Keratinocyte (primary cell): ENCODE results near the gene TBC1D10B. TPM values are rescaled to one million over a fixed set of nuclear protein-coding genes. Genes with fewer than 3 reads are reported as not detected.

Source experiments
- DNase-seq: peaks from one replicate; pipeline ENCODE4 v3.0.0-alpha.2; 2011; ENCODE audit warnings: low read depth, missing footprints, low spot score
- FAIRE-seq: peaks from 2 replicates; lab custom pipeline; 2011; peaks lifted over from hg19 to GRCh38; lab: Jason Lieb, UNC
- H2AFZ ChIP-seq: 2 replicates; pipeline ENCODE4 v1.6.0; 2012; ENCODE audit warnings: low read length, control low read depth, inconsistent platforms; ENCODE audit not compliant: control insufficient read depth
- H3K27ac ChIP-seq: 2 replicates; pipeline ENCODE4 v1.5.1; 2011; ENCODE audit warnings: low read length; ENCODE audit not compliant: control insufficient read depth, insufficient read depth
- H3K27me3 ChIP-seq: 3 replicates; pipeline ENCODE4 v1.6.0; 2011; ENCODE audit warnings: low read length; ENCODE audit not compliant: control insufficient read depth, insufficient read depth; ENCODE audit errors: extremely low read depth
- H3K36me3 ChIP-seq, 2 experiments: 2 replicates in 1 of 2; 3 replicates in 1 of 2; pipeline ENCODE4 v1.5.1; 2011; ENCODE audit warnings: low read length in 2 of 2, mild to moderate bottlenecking in 1 of 2; ENCODE audit not compliant: control insufficient read depth in 2 of 2, insufficient read depth in 2 of 2; ENCODE audit errors: extremely low read depth in 1 of 2
- H3K4me1 ChIP-seq: 3 replicates; pipeline ENCODE4 v1.5.1; 2011; ENCODE audit warnings: low read length; ENCODE audit not compliant: control insufficient read depth, insufficient read depth; ENCODE audit errors: extremely low read depth
- H3K4me2 ChIP-seq: 3 replicates; pipeline ENCODE4 v1.6.0; 2011; ENCODE audit warnings: low read depth, low read length; ENCODE audit not compliant: control insufficient read depth, insufficient read depth; ENCODE audit errors: extremely low read depth
- H3K4me3 ChIP-seq, 3 experiments: fragments of 200-600 bp in 1 of 3; sonication (generic) in 1 of 3; 2 replicates in 2 of 3; 3 replicates in 1 of 3; pipeline ENCODE4 v1.5.1; 2011 to 2016; ENCODE audit warnings: low read length in 3 of 3, mild to moderate bottlenecking in 3 of 3, control low read depth in 2 of 3, inconsistent platforms in 1 of 3, low read depth in 1 of 3, mixed read lengths in 1 of 3, mixed run types in 1 of 3, moderate library complexity in 1 of 3; ENCODE audit not compliant: control insufficient read depth in 2 of 3, insufficient read depth in 2 of 3; ENCODE audit errors: extremely low read depth in 1 of 3
- H3K79me2 ChIP-seq: 2 replicates; pipeline ENCODE4 v1.6.0; 2012; ENCODE audit warnings: low read length; ENCODE audit not compliant: control insufficient read depth, insufficient read depth
- H3K9ac ChIP-seq: 3 replicates; pipeline ENCODE4 v1.6.0; 2011; ENCODE audit warnings: low read length; ENCODE audit not compliant: control insufficient read depth, insufficient read depth; ENCODE audit errors: extremely low read depth
- H3K9me1 ChIP-seq: 3 replicates; pipeline ENCODE4 v1.6.0; 2011; ENCODE audit warnings: low read length; ENCODE audit not compliant: control insufficient read depth, insufficient read depth; ENCODE audit errors: extremely low read depth
- H3K9me3 ChIP-seq: 2 replicates; pipeline ENCODE4 v1.5.1; 2012; ENCODE audit warnings: low read depth, low read length; ENCODE audit not compliant: control insufficient read depth
- H4K20me1 ChIP-seq: 3 replicates; pipeline ENCODE4 v1.6.0; 2011; ENCODE audit warnings: low read length; ENCODE audit not compliant: control insufficient read depth, insufficient read depth; ENCODE audit errors: extremely low read depth
- CTCF ChIP-seq, 3 experiments: IDR thresholded peaks in 1 of 3; conservative IDR thresholded peaks in 1 of 3; optimal IDR thresholded peaks in 1 of 3; 2 replicates in 2 of 3; 3 replicates in 1 of 3; pipeline versions ENCODE3 to v1.5.1; 2011; ENCODE audit warnings: low read length in 3 of 3, mild to moderate bottlenecking in 3 of 3, moderate library complexity in 2 of 3, control low read depth in 1 of 3, inconsistent platforms in 1 of 3; ENCODE audit not compliant: insufficient read depth in 2 of 3; ENCODE audit errors: extremely low read depth in 1 of 3
- EZH2 ChIP-seq: IDR thresholded peaks from one replicate; pipeline ENCODE4 v1.6.1; 2012; ENCODE audit warnings: inconsistent platforms, mild to moderate bottlenecking, low read length, moderate library complexity
- dilution Hi-C: fragments of 300-500 bp; cut with MboI; formaldehyde crosslinking; loops from one replicate; pipeline ENCODE4 v1.7.0; 2020; ENCODE audit warnings: low sequenced_read_pairs; ENCODE audit not compliant: extremely low pct_ligation_motif_present
- polyA plus RNA-seq, 5 experiments: library from polyadenylated mRNA; depleted of rRNA in 3 of 5; stranded (reverse) in 3 of 5; stranded (forward) in 1 of 5; unstranded in 1 of 5; fragments of >200 nt; gene quantifications; 1 replicate in 1 of 5; 2 replicates in 3 of 5; 3 replicates in 1 of 5; pipeline versions ENCODE4 v1.2.1 to v1.2.3, GENCODE V29; 2011 to 2012; ENCODE audit warnings: missing spikeins in 2 of 5, low read depth in 1 of 5, low replicate concordance in 1 of 5

TBC1D10B gene
- polyA plus RNA-seq, 1 donor (not counting 4 experiments of a cell fraction or from before 2014, with no cell fraction given) = 8.6 TPM

GRCh38 chr16:30367349-30368009, 2.8 kb downstream of the TBC1D10B start:
- TF ChIP-seq EZH2 (no peak), CTCF (optimal IDR thresholded peaks at IDR 0.05 in 1 of 3, IDR thresholded peaks at IDR 0.05 in 1 of 3, conservative IDR thresholded peaks at IDR 0.05 in 1 of 3; ENCODE audit: extremely low read depth in 1 of 3, insufficient read depth in 2 of 3, low read length in 3 of 3) (no peak)
- no peak overlapping the region for H2AFZ ChIP-seq
- H3K4me1 ChIP-seq = peaks cover 25% of the 10 kb centered on the region
- H3K27ac ChIP-seq = peak overlapping the region; percentile 73
- peaks cover 3% of the 10 kb centered on the region for H3K9me1 ChIP-seq
- H4K20me1 ChIP-seq = peaks cover 12% of the 10 kb centered on the region
- H3K9me3 ChIP-seq = no peaks in the 10 kb centered on the region
- DNase-seq (no peak), FAIRE-seq (no peak)
- peak overlapping the region; percentile 95 for H3K4me2 ChIP-seq
- H3K36me3 ChIP-seq = peaks cover 8 to 29% of the 10 kb centered on the region in 2 experiments
- H3K4me3 ChIP-seq = peak overlapping the region; percentile 74 to 97 (median 82)
- H3K79me2 ChIP-seq = peaks cover 73% of the 10 kb centered on the region
- no peaks in the 10 kb centered on the region for H3K27me3 ChIP-seq
- dilution Hi-C loops = no loop called here
- peak overlapping the region; percentile 80 for H3K9ac ChIP-seq

GRCh38 chr16:30366511-30366910, 3.8 kb downstream of the TBC1D10B start:
- Histone ChIP-seq H2AFZ (no peak overlapping the region), H3K4me3 (no peak overlapping the region), H4K20me1 (peaks cover 12% of the 10 kb centered on the region), H3K9ac (no peak overlapping the region), H3K9me1 (peaks cover 3% of the 10 kb centered on the region), H3K27ac (no peak overlapping the region), H3K4me1 (peaks cover 24% of the 10 kb centered on the region), H3K27me3 (no peaks in the 10 kb centered on the region), H3K4me2 (peak overlapping the region; percentile 32), H3K9me3 (no peaks in the 10 kb centered on the region), H3K36me3 (peaks cover 10 to 33% of the 10 kb centered on the region in 2 experiments), H3K79me2 (peaks cover 77% of the 10 kb centered on the region)
- dilution Hi-C loops = no loop called here
- DNase-seq = no peak
- no peak for FAIRE-seq
- TF ChIP-seq CTCF (optimal IDR thresholded peaks at IDR 0.05 in 1 of 3, IDR thresholded peaks at IDR 0.05 in 1 of 3, conservative IDR thresholded peaks at IDR 0.05 in 1 of 3; ENCODE audit: extremely low read depth in 1 of 3, insufficient read depth in 2 of 3, low read length in 3 of 3) (no peak), EZH2 (no peak)
